Esophagus muscularis mucosa (tissue), 3 donors: Measurements from ENCODE around the gene RNF34.

Experiments used
- CTCF ChIP-seq, 3 experiments: fragments of 200-600 bp in 2 of 3; fragments of 450-650 bp in 1 of 3; sonication (generic) in 2 of 3; IDR thresholded peaks; one replicate each; pipeline ENCODE4 v1.5.1; 2017 to 2019; ENCODE audit warnings: antibody characterized with exemption in 3 of 3, mild to moderate bottlenecking in 2 of 3, moderate library complexity in 1 of 3
- POLR2A ChIP-seq: fragments of 450-650 bp; IDR thresholded peaks from one replicate; pipeline ENCODE4 v1.6.1; 2017; ENCODE audit warnings: antibody characterized with exemption, moderate library complexity, mild to moderate bottlenecking, low read depth
- POLR2AphosphoS5 ChIP-seq, 2 donors: sonication (generic); formaldehyde crosslinking; IDR thresholded peaks; one replicate each; pipeline ENCODE4 v1.6.1; 2017; ENCODE audit warnings: antibody characterized with exemption in 2 of 2

GRCh38 chr12:121444842-121445202, 44.9 kb downstream of the RNF34 start:
- TF ChIP-seq CTCF (IDR thresholded peaks at IDR 0.05), result no peak
- no peak for TF ChIP-seq POLR2A
- TF ChIP-seq POLR2AphosphoS5 (IDR thresholded peaks at IDR 0.05), result no peak
